ENCODE measurements around the gene COQ8A.
"Not testable (repeated sequence)": the region's sequence is repeated elsewhere in the genome, so short reads cannot be mapped to it uniquely, and the experiment has no call there.

Gene COQ8A

DNA sequence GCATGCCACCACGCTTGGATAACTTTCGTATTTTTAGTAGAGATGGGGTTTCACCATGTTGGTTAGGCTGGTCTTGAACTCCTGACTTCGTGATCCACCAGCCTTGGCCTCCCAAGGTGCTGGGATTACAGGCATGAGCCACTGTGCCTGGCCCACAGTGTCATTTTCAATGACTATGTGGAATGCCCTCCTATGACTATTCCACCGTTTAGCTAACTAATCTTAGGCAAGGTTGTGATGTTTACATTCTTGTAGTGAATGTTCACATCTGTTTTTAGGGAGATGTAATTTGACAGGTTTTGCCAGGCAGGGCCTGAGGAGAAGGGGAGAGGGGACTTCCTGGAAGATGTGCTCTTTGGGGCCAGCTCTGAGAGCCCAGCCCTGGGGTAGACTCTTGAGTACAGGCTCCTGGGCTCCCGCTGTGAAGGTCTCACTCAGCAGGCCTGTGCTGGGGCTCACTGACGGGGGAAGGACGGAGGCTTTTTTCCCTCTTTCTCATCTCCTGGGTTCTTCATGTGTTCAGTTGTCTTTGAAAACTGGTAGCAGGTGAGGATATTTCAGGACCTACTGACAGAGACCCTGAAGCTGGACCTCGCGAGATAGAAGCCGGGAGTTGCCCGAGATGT, 13.2 kb downstream of the COQ8A start:
- no peak for DNase-seq

DNA sequence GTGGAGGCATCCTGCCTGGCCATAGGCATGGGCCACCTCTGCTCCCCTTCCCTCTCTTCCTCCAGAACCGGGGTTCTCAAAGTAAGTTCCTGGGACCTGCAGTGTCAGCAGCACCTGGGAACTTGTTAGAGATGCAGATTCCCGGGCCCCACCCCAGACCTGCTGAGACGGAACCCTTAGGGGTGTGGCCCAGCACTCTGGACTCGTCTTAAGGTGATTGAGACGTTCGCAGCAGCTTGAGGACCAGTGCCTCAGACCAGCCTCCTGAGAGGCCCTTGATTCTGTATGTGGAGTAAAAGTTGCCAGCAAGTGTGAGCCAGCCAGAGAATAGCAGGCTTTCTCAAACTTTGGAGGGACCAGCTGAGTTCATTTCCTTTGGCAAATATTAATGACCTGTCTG, 14.2 kb downstream of the COQ8A start:
- no peak for DNase-seq

DNA sequence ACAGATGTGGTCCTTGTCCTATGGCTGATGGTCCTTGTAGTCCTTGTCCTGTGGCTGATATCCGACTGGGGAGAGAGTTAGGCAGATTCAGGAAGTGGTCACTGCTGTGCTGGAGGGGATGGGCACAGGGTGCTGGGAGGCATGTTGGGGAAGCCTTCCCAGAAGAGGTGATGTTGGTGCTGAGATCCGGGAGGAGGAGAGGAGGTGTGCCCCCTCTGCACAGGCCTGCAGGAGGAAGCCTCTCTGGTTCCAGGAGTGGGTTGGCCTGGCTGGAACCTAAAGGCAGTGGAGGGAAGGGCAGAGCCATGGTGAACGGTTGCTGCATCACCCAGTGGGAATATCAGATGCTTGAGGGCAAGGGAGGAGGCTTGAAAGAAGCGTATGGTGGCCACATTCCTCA, 14.7 kb downstream of the COQ8A start:
- no peak for DNase-seq

DNA sequence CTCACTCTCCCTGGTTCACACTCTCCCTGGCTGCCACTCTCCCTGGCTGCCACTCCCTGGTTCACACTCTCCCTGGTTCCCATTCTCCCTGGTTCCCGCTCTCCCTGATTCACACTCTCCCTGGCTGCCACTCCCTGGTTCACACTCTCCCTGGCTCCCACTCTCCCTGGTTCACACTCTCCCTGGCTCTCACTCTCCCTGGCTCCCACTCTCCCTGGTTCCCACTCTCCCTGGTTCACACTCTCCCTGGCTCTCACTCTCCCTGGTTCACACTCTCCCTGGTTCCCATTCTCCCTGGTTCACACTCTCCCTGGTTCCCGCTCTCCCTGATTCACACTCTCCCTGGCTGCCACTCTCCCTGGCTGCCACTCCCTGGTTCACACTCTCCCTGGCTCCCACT, 15.8 kb downstream of the COQ8A start:
- not testable (repeated sequence) for DNase-seq

DNA sequence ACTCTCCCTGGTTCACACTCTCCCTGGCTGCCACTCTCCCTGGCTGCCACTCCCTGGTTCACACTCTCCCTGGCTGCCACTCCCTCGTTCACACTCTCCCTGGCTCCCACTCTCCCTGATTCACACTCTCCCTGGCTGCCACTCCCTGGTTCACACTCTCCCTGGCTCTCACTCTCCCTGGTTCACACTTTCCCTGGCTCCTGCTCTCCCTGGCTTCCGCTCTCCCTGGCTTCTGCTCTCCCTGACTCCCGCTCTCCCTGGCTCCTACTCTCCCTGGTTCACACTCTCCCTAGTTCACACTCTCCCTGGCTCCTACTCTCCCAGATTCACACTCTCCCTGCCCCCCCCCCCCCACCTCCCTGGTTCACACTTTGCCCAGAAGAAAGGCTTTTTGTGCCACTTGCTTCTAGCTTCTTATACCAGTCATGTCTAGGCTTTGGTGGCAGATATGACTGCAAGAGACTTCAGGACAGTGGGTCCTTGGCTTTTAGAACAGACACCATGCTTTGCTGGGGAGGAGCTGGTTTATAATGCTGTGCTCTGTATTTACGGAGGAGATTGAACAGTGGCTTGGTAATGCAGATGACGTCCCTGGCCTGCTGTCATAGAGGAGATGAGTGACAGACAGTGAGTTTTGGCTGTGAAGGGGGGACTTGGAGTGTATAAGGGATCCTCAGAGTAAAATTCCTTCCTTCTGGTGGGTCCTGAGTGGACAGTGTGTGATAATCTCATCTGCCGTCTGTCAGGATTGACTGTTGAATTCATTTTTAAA, 17.0 kb downstream of the COQ8A start:
- no peak for DNase-seq

DNA sequence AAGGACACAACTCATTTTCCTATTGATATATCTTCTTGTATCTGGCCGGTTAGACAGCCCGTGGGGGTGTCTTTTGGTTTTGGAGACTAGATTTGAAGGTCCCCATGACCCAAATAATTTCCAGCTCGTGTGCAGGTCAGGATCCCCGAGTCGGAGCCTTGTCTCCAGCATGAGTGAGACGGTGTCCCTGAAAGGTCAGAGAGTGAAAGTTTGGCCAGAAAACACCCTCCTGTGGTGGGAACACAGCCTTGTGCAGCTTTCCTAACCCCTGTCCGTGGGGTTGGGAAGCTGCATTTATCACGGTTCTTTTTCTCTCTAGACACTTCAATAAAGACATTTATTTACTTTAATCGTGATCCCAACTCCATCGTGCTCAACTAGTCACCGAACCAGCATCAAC, 17.6 kb downstream of the COQ8A start:
- no peak for DNase-seq

DNA sequence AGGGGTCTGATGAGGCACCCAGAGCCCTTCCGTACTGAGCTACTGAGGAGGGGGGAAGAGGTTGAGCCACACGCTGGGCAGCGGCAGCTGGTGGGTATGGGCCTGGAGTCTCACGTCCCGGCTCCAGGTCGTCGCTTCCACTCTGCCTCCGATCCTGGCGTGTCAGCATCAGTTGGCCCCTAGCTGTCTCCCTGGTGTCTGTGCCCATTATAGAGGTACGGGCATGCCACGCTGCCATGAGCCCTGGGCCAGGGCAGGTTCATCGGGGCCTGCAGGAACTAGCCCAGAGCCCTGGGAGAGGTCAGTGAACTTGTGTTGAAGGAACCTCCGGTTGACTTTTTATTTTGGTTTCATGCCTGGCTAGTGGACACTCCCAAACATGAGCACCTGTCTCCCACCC, 18.2 kb downstream of the COQ8A start:
- DNase-seq: no peak

DNA sequence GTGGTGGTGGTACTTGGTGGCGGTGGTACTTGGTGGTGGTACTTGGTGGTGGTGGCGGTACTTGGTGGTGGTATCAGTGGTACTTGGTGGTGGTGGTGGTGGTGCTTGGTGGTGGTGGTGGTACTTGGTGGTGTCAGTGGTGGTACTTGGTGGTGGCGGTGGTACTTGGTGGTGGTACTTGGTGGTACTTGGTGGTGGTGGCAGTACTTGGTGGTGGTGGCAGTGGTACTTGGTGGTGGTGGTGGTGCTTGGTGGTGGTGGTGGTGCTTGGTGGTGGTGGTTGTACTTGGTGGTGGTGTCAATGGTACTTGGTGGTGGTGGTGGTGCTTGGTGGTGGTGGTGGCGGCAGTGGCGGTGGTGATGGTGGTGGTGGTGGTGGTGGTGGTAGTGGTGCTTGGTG, 20.2 kb downstream of the COQ8A start:
- DNase-seq: no peak

DNA sequence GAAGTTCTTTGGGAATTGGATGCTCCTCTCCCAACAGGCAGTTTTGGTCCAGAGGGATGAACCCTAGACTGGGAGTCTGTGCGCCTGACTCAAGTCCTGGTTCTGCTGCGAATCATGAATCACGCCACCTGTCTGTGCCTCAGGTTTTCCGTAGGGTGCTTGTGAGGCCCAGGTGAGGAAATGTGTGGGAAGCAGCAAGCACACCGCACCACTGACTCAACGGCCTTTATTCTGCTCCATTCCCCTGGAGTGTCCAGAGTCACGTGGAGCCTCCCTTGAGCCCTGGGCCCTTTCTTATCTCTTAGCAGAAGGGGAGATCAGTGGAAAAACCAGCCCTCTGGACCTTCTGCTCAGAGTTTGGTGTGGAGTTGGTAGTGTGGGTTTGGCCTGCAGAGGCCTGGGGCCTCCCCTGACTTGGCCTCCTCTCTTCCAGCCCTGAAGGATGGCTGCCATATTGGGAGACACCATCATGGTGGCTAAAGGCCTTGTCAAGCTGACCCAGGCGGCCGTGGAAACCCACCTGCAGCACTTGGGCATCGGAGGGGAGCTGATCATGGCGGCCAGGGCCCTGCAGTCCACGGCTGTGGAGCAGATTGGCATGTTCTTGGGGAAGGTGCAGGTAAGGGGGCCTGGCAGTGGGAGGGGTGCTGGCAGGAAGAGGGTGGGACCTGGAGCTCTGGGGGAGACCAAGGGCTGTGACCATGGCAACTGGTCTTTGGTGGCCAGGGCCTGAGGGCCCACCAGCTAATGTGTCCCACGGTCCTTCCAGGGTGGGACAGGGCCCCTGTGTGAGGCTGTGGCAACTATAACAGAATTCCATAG, 21.1 kb downstream of the COQ8A start:
- DNase-seq: no peak

DNA sequence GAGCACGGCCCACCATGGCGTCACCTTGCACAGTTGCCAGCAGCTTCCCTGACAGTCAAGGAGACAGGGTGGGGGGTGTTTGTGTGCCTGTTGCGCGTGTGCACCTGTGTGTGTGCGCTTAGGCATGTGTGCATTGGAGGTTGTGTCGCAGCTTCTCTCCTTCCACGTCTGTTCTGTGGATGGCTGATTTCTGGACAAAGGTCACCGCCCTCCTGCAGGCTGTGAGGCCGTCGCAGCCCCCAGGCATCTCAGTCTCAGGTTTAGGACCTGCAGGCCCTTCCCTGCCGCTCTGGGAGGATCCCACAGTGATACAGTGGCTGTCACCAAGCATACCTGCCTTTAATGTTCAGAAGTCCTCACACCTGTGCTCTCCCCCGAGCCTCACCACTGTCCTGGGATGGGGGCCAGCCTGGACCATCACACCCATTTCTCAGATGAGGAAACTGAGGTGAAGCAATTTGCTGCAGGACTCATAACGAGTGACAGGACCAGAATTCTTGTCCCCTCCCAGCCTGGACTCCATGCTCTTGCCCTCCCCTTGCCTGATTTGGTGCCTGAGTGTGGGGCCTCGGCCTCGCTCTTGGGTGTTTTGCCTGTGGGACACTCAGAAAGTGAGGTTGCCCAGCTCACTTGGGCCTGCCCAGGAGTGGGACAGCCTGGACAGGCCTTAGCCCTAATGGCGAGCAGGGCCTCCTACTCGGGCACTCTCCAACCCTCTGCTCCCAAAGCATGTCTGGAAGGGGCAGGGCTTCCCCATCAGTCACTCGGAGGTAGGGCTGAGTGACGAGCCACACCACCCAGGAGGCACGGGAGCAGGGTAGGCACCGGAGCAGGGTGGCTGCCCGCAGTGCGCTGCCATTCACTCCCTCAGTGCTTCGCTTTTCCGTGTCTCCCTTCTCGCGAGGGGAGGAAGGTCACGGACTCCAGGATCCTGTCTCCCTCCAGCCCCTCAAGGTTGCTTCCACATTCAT, 22.6 kb downstream of the COQ8A start:
- DNase-seq: no peak

DNA sequence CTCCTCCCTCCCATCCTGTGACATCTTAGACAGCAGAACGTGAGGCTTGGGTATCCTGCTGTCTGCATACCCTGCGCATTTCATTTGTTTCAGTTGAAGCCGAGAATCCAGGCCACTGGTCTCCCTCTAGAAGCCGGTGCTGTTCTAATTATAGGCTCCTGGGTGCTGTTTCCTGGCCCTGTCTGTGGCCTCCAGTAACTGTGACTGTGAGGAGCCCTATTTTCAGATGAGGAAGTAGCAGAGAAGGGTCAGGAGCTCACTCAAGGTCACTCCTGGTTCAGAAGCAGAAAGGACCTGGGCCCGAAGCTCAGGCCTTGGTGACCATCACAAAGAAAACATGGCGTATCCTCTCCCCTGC, 24.0 kb downstream of the COQ8A start:
- no peak for DNase-seq

DNA sequence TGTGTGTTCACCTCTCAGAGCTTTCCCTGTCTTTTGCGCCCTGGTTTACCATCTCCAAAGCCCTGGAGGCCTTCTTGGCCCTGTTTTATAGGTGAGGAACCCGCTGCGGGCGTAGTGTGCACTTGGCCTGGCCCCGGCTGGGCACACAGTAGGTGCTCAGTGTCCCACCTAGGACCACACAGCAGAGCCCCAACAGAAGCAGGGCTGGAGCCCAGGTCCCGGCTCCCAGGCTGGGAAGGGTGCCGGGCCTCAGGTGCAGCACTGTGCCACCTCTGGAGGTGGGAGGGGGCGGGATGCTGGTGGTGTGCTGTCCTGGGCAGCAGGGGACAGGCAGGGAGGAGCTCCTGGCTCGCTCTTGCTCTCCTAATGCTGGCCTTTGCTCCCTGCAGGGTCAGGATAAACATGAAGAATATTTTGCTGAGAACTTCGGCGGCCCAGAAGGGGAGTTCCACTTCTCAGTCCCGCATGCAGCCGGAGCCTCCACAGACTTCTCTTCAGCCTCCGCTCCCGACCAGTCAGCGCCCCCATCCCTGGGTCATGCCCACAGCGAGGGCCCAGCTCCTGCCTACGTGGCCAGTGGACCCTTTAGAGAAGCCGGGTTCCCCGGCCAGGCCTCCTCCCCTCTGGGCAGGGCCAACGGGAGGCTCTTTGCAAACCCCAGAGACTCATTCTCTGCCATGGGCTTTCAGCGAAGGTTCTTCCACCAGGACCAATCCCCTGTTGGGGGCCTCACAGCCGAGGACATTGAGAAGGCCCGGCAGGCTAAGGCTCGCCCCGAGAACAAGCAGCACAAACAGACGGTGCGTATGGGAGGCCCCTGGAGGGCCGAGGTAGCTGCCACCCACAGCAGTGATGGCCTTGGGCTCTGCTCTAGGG, 24.8 kb downstream of the COQ8A start:
- no peak for DNase-seq

DNA sequence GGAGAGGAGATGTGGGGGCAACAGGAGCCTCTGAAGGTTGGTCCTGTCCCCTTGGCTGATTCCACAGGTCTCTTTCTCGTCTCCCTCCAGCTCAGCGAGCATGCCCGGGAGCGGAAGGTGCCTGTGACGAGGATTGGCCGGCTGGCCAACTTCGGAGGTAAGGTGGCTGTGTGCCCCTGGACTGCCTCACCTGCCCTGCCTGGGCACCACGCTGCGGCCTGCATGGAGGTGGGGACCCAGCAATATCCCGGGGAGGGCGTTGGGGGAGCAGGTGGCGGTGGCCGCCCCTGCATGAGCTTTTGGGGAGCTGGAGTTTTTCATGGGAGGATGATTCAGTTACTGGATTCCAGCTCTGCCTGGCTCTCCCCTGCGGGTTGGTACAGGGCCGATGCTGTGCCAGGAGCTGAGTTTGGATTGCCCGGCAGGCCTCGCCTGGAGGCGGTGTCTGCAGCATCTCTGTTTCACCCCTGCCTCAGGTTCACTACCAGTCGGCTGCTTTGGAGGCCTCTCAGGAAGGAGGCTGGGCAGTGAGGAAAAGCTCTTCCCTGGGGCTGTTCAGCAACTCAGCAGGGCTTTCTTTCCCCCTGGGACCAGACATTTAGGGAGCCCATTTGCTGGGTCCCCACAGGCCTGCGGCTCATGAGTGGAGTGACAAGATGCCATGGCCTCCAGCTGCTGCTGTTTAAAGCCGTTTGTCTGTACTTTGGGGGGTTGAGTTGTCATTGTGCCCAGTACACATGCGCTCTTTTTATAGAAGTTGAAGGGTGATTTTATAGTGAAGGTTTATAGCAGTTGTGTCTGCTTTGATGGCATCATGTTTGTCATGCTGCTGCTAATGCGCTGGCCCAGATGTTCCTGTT, 25.7 kb downstream of the COQ8A start:
- DNase-seq: no peak

DNA sequence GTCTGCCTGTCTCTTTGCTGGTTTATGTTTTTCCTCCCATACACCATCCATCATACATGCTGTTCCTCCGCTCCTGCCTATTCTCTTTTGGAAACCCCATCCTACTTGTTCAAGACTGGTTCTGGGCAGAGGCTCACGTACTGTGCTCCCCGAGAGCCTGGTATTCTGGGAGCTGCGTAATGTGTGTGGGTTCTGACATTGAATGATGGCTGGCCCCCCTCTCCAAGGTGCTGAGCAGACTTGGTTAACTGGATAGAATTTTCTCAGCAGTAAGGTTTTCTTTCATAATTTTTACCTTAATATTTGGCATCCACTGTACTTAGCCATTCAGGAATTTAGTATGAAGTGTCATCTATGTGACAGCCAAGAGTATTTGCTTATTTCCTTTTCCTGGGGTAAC, 26.6 kb downstream of the COQ8A start:
- DNase-seq: no peak

DNA sequence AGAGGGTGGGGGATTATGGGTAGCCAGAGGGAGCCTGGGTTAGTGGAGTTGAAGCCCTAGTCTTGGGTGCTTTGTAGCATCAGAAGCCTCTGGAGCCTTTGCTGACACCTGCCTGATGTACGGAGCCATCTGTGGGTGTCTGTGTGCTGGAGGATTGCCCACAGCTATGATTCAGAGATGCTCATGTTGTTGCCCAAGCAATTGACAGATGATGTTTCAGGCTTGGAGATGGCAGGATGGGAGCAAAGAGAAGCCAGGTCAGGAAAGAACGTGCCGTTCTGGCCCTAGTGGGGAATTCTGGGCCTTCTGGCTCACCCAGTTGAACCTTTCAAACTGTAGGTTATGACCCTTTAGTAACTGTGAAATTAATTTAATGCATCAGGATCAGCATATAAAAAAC, 27.6 kb downstream of the COQ8A start:
- no peak for DNase-seq

DNA sequence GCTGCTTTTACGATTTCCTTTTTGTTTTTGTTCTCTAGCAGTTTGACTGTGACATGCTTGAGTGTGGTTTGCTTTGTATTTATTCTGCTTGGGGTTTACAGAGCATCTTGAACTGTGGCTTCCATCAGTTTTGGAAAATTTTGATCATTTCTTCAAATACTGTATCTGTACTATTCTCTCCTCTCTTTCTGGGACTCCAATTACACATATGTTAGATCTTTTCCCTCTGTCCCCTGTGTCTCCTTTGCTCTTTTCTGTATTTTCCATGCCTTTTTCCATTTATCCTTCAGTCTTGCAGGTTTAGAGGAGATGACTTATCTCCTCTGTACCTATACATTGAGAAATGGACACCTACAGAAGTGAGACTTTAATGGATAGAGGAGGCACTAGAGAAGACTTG, 31.7 kb downstream of the COQ8A start:
- DNase-seq: no peak

DNA sequence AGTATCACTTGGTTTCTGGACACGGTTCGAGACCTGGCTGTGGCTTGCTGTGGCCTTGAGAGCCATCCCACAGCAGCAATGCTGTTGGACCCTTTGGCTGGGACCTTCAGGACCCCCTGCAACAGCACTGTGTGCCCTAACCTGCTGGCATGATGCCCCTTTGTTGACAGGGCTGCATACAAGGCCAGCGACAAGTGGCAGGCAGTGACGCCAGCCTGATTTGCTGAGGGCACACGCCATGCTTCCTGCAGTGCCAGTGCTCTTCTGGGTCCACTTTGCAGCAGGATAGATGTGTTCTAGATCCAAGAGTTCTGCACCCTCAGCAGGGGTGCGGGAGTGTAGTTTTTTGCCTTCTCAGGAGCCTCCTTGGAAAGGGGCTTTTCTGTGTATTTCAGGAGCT, 32.8 kb downstream of the COQ8A start:
- no peak for DNase-seq

DNA sequence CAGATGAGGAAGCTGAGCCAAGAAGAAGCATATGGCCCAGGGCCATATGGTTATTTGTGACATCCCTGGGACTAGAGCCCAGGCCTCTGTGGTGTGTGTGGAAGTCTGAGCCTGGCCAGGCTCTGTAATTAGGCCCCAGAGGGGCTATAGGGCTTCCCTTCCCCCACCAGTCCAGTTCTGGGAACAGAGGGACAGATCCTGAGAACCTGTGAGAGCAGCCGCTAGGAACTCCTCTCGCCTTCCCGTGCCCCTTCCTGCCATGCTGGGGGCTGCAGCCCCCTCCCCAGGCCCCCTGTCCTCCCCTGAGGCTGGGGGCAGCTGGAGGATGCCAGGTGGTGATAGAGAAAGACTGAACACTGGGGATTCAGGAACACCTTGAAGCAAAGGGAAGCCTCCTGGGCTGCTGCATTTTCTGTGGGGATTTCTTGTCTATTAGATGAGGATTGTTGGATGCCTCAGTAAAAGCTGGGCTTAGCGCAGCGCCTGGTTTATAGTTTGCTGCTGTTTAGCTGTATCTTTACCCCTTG, 33.3 kb downstream of the COQ8A start:
- DNase-seq: no peak

DNA sequence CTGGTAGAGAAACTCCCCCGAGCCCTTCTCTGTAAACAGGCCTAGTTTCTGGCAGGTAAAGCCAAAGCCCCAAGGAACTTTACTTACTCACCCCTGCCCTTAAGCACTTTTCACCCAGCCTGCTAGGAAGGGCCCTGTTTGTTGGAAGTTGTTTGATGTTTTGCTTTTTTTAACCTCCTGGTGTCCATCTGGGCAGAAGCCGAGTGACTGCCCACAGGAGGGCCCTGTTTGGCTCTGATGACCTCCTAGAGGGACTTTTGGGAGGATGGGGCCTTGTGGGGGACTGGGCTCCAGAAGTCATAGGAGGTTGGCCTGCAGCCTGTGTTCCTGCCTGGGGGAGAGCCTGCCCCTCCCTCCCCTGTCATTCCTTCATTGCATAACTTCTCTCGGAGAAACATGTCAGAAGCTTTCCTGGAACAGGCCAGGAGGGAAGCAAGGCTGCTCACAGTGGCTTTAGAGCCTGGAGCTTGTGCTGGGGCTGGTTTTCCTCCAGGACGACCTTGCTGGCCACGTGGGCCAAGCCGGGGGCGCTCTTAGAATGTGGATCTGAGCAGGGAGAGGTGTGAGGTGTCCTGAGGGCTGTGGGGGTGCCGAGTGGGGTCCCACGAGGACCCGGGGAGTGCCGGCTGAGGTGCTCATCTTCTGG, 33.9 kb downstream of the COQ8A start:
- no peak for DNase-seq

Data from CD4-positive, alpha-beta T cell treated with Interleukin-4 for 1 hour (primary cell).